GM21576 (cell line): Measurements from ENCODE around the gene CXCL6.

ENCODE experiments used
- ATAC-seq: cut with Tn5 transposase; IDR thresholded peaks from one replicate; pipeline ENCODE4 v1.9.1; 2021; ENCODE audit warnings: mild to moderate bottlenecking, moderate library complexity; ENCODE audit not compliant: unreplicated experiment

CXCL6 gene

GRCh38 chr4:73836373-73837279 is at the start of gene CXCL6:
Gene CXCL6 (plus strand): TSS chr4:73836678. CDS start chr4:73836751, 73 bp downstream.
- ATAC-seq, result no peak

GRCh38 chr4:73788411-73788810 is 48.1 kb upstream of the CXCL6 start:
- no peak for ATAC-seq

- no peak for ATAC-seq
Observed at GRCh38 chr4:73798842-73799241, 37.6 kb upstream of the CXCL6 start.

GRCh38 chr4:73800206-73800605 is 36.3 kb upstream of the CXCL6 start:
- no peak for ATAC-seq

GRCh38 chr4:73801692-73802091 is 34.8 kb upstream of the CXCL6 start:
- no peak for ATAC-seq

- no peak for ATAC-seq
Observed at GRCh38 chr4:73803213-73803612, 33.3 kb upstream of the CXCL6 start.

- ATAC-seq, result no peak
Observed at GRCh38 chr4:73810191-73810590, 26.3 kb upstream of the CXCL6 start.

- ATAC-seq, result no peak
Observed at GRCh38 chr4:73811841-73812240, 24.6 kb upstream of the CXCL6 start.

- ATAC-seq, result no peak
Observed at GRCh38 chr4:73814679-73815078, 21.8 kb upstream of the CXCL6 start.

GRCh38 chr4:73815145-73815544 is 21.3 kb upstream of the CXCL6 start:
- no peak for ATAC-seq

- no peak for ATAC-seq
Observed at GRCh38 chr4:73816814-73817213, 19.7 kb upstream of the CXCL6 start.

GRCh38 chr4:73817341-73817740 is 19.1 kb upstream of the CXCL6 start:
- no peak for ATAC-seq

GRCh38 chr4:73821325-73821724 is 15.2 kb upstream of the CXCL6 start:
- no peak for ATAC-seq

- ATAC-seq, result no peak
Observed at GRCh38 chr4:73822389-73822788, 14.1 kb upstream of the CXCL6 start.

- no peak for ATAC-seq
Observed at GRCh38 chr4:73822812-73823504, 13.5 kb upstream of the CXCL6 start.

- ATAC-seq, result no peak
Observed at GRCh38 chr4:73823760-73824159, 12.7 kb upstream of the CXCL6 start.

GRCh38 chr4:73828956-73829355 is 7.5 kb upstream of the CXCL6 start:
- no peak for ATAC-seq

GRCh38 chr4:73831569-73831968 is 4.9 kb upstream of the CXCL6 start:
- ATAC-seq, result no peak

- no peak for ATAC-seq
Observed at GRCh38 chr4:73832651-73833237, 3.7 kb upstream of the CXCL6 start.

- ATAC-seq, result no peak
Observed at GRCh38 chr4:73839071-73839470, 2.6 kb downstream of the CXCL6 start.

GRCh38 chr4:73839715-73840114 is 3.2 kb downstream of the CXCL6 start:
- no peak for ATAC-seq
